ENCODE results near the gene IRF4.

IRF4 gene

DNA sequence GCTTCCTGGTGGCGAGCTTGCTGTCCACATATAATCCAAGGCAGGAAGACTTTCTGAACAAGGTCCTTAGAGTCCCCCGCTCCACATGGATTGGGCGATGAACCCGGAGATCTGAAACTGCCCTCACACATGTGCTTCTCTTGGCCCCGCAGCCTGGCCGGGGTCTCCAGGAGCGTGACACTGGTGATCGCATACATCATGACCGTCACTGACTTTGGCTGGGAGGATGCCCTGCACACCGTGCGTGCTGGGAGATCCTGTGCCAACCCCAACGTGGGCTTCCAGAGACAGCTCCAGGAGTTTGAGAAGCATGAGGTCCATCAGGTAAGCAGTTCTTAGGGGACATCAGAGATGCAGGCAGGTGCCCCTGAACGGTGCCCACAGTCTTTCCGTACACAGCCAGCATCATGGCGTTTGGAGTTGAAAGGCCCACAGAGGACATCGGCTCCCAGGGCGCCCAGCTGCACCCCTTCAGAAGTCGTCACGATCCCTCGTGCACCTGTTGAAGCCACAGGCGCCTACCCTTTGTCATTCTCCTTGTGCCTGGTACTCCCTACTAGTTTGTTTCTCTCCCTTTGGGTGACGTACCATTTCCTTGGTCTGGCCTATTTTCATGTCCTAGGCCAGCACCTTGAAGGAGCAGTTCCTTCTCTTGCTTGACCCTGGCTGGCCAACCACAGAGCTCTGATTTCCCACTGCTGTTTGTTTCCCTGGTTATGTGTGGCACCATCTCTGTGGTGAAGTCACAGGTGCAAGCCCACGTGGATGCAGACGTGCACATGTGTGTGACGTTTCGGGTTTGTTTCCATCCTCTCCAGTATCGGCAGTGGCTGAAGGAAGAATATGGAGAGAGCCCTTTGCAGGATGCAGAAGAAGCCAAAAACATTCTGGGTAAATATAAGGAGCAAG is 43.3 kb upstream of the IRF4 start:
- H3K27ac ChIP-seq (ENCODE audit: low read length), result no peak overlapping the region
- H3K27me3 ChIP-seq (ENCODE audit: control insufficient read depth, insufficient read depth, low read length), result no peaks in the 10 kb centered on the region
- H3K4me3 ChIP-seq (ENCODE audit: low read length), result no peak overlapping the region
- no peaks in the 10 kb centered on the region for H3K36me3 ChIP-seq (ENCODE audit: control insufficient read depth, insufficient read depth, low read length)
- no peaks in the 10 kb centered on the region for H3K9me3 ChIP-seq (ENCODE audit: control insufficient read depth, insufficient read depth, low read length)
- peaks cover 2% of the 10 kb centered on the region; the same call in 1 of the 2 replicates for H3K4me1 ChIP-seq (ENCODE audit: control insufficient read depth, insufficient read depth, low read length)
- WGBS (ENCODE audit: insufficient coverage, insufficient read length), result no CpG with 5 or more reads among the region's 27 CpGs
- no peak for DNase-seq (ENCODE audit: low read depth, low spot score)

GRCh38 chr6:348860-349396 is 42.6 kb upstream of the IRF4 start:
- Histone ChIP-seq H3K4me1 (ENCODE audit: control insufficient read depth, insufficient read depth, low read length) (peaks cover 2% of the 10 kb centered on the region; the same call in 1 of the 2 replicates), H3K4me3 (ENCODE audit: low read length) (no peak overlapping the region), H3K36me3 (ENCODE audit: control insufficient read depth, insufficient read depth, low read length) (no peaks in the 10 kb centered on the region), H3K9me3 (ENCODE audit: control insufficient read depth, insufficient read depth, low read length) (no peaks in the 10 kb centered on the region), H3K27me3 (ENCODE audit: control insufficient read depth, insufficient read depth, low read length) (no peaks in the 10 kb centered on the region), H3K27ac (ENCODE audit: low read length) (no peak overlapping the region)
- no peak for DNase-seq (ENCODE audit: low read depth, low spot score)
- WGBS (ENCODE audit: insufficient coverage, insufficient read length), result no CpG with 5 or more reads among the region's 21 CpGs

GRCh38 chr6:349491-349921 is 42.0 kb upstream of the IRF4 start:
- Histone ChIP-seq H3K4me3 (ENCODE audit: low read length) (no peak overlapping the region), H3K27ac (ENCODE audit: low read length) (no peak overlapping the region), H3K36me3 (ENCODE audit: control insufficient read depth, insufficient read depth, low read length) (no peaks in the 10 kb centered on the region), H3K9me3 (ENCODE audit: control insufficient read depth, insufficient read depth, low read length) (no peaks in the 10 kb centered on the region), H3K27me3 (ENCODE audit: control insufficient read depth, insufficient read depth, low read length) (no peaks in the 10 kb centered on the region), H3K4me1 (ENCODE audit: control insufficient read depth, insufficient read depth, low read length) (peaks cover 2% of the 10 kb centered on the region; the same call in 1 of the 2 replicates)
- DNase-seq (ENCODE audit: low read depth, low spot score), result no peak
- WGBS (ENCODE audit: insufficient coverage, insufficient read length), result no CpG with 5 or more reads among the region's 6 CpGs

GRCh38 chr6:350371-350770 is 41.2 kb upstream of the IRF4 start:
- Histone ChIP-seq H3K36me3 (ENCODE audit: control insufficient read depth, insufficient read depth, low read length) (no peaks in the 10 kb centered on the region), H3K4me3 (ENCODE audit: low read length) (no peak overlapping the region), H3K27me3 (ENCODE audit: control insufficient read depth, insufficient read depth, low read length) (no peaks in the 10 kb centered on the region), H3K4me1 (ENCODE audit: control insufficient read depth, insufficient read depth, low read length) (peaks cover 2% of the 10 kb centered on the region; the same call in 1 of the 2 replicates), H3K9me3 (ENCODE audit: control insufficient read depth, insufficient read depth, low read length) (no peaks in the 10 kb centered on the region), H3K27ac (ENCODE audit: low read length) (no peak overlapping the region)
- WGBS (ENCODE audit: insufficient coverage, insufficient read length), result no CpG with 5 or more reads among the region's 9 CpGs
- no peak for DNase-seq (ENCODE audit: low read depth, low spot score)

DNA sequence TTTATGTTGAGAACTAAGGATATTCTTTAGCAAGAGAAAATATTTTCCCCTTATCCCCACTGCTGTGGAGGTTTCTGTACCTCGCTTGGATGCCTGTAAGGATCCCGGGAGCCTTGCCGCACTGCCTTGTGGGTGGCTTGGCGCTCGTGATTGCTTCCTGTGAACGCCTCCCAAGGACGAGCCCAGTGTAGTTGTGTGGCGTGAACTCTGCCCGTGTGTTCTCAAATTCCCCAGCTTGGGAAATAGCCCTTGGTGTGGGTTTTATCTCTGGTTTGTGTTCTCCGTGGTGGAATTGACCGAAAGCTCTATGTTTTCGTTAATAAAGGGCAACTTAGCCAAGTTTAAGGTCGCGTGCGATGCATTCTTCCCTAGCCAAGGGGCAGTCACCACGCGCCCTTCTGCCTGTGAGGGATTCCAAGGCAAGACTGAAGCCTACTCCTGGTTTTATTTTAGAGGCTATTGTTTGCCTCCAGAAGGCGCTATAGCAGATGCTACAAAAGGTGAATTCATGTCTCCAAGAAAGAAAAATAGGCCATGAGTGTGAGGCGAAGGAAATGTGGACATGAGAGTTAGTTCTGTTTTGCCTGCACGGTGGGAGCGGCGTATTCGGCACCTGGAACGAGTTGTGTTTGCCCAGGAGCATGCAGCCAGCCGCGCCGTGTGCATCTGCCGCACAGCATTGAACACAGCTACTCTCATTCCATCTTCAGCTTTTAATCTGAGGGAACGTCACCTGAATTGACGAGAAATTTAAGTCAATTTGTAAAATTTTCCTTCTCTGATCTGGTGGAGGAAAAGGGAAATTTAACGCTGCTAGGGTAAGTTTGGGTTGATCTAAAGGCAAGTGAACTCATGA is 40.3 kb upstream of the IRF4 start:
- H3K27ac ChIP-seq (ENCODE audit: low read length), result no peak overlapping the region
- DNase-seq (ENCODE audit: low read depth, low spot score), result no peak
- WGBS (ENCODE audit: insufficient coverage, insufficient read length), result no CpG with 5 or more reads among the region's 31 CpGs
- no peaks in the 10 kb centered on the region for H3K9me3 ChIP-seq (ENCODE audit: control insufficient read depth, insufficient read depth, low read length)
- H3K36me3 ChIP-seq (ENCODE audit: control insufficient read depth, insufficient read depth, low read length), result no peaks in the 10 kb centered on the region
- no peaks in the 10 kb centered on the region for H3K27me3 ChIP-seq (ENCODE audit: control insufficient read depth, insufficient read depth, low read length)
- peaks cover 2% of the 10 kb centered on the region; the same call in 1 of the 2 replicates for H3K4me1 ChIP-seq (ENCODE audit: control insufficient read depth, insufficient read depth, low read length)
- H3K4me3 ChIP-seq (ENCODE audit: low read length), result no peak overlapping the region

DNA sequence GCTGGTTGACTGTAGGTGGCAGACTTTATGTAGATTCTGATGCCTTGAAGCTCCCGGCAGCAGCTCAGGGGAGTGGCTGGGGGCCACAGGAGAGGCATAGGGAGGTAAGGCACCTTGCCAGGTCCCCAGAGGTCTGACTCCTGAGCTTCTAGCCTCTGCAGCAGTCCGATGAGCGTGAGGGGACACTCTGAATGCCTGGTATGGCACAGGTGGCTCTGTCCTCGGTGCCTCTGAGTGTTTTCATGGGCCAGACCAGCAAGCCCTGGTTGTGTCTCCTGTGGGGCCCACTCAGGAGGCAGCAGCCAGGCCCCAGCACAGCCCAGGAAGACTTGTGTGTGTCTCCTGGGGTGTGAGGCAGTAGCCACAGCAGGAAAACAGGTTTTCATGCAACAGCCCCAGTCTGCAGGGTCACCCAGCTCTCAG is 39.7 kb upstream of the IRF4 start:
- no peaks in the 10 kb centered on the region for H3K9me3 ChIP-seq (ENCODE audit: control insufficient read depth, insufficient read depth, low read length)
- no peak overlapping the region for H3K4me3 ChIP-seq (ENCODE audit: low read length)
- H3K36me3 ChIP-seq (ENCODE audit: control insufficient read depth, insufficient read depth, low read length), result no peaks in the 10 kb centered on the region
- peaks cover 2% of the 10 kb centered on the region; the same call in 1 of the 2 replicates for H3K4me1 ChIP-seq (ENCODE audit: control insufficient read depth, insufficient read depth, low read length)
- WGBS (ENCODE audit: insufficient coverage, insufficient read length), result no CpG with 5 or more reads among the region's 4 CpGs
- no peak for DNase-seq (ENCODE audit: low read depth, low spot score)
- H3K27ac ChIP-seq (ENCODE audit: low read length), result no peak overlapping the region
- no peaks in the 10 kb centered on the region for H3K27me3 ChIP-seq (ENCODE audit: control insufficient read depth, insufficient read depth, low read length)

DNA sequence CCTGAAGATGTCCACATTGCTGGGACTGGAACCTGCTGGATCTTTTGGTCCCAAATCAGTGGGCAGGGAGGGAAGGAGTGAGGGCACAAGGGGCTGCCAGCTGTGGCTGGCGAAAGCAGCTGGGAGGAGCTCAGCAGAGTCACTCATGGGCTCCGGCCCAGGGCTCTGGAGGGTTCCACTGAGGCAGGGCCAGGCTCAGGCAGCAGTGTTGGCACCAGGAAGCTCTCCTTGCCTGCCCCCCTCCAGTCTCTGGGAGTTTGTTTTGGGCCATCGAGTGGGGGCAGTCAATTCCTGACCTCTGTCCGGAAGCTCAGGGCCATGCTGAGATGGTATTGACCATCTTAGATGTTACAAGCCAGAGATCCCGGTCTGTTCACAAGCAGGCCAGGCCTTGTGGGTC is 39.1 kb upstream of the IRF4 start:
- Histone ChIP-seq H3K27ac (ENCODE audit: low read length) (no peak overlapping the region), H3K36me3 (ENCODE audit: control insufficient read depth, insufficient read depth, low read length) (no peaks in the 10 kb centered on the region), H3K9me3 (ENCODE audit: control insufficient read depth, insufficient read depth, low read length) (no peaks in the 10 kb centered on the region), H3K27me3 (ENCODE audit: control insufficient read depth, insufficient read depth, low read length) (no peaks in the 10 kb centered on the region), H3K4me1 (ENCODE audit: control insufficient read depth, insufficient read depth, low read length) (peaks cover 2% of the 10 kb centered on the region; the same call in 1 of the 2 replicates), H3K4me3 (ENCODE audit: low read length) (no peak overlapping the region)
- WGBS (ENCODE audit: insufficient coverage, insufficient read length), result no CpG with 5 or more reads among the region's 5 CpGs
- no peak for DNase-seq (ENCODE audit: low read depth, low spot score)

DNA sequence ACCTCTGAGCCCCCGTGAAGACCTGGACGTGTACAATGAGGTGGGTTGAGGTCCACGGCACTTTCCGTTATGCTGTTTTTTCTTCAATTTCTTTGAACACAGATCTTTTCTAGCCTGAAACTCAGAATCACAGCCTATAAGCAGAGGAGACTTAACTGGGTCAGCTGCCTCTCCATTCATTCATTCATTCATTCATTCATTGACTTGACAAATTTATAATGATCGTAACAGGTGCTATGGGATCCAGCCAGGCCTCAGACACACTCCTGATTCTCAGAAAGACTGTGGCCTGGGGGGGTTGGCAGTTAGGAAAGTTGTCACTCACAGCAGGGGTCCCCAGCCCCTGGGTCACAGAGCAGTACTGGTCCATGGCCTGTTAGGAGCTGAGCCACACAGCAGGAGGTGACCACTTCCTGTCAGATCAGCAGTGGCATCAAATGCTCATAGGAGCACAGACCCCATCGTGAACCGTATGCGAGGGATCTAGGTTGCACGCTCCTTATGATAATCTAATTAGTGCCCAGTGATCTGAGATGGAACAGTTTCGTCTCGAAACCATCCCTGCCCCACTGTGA is 38.6 kb upstream of the IRF4 start:
- Histone ChIP-seq H3K4me1 (ENCODE audit: control insufficient read depth, insufficient read depth, low read length) (peaks cover 2% of the 10 kb centered on the region; the same call in 1 of the 2 replicates), H3K27me3 (ENCODE audit: control insufficient read depth, insufficient read depth, low read length) (no peaks in the 10 kb centered on the region), H3K27ac (ENCODE audit: low read length) (no peak overlapping the region), H3K4me3 (ENCODE audit: low read length) (no peak overlapping the region), H3K36me3 (ENCODE audit: control insufficient read depth, insufficient read depth, low read length) (no peaks in the 10 kb centered on the region), H3K9me3 (ENCODE audit: control insufficient read depth, insufficient read depth, low read length) (no peaks in the 10 kb centered on the region)
- WGBS (ENCODE audit: insufficient coverage, insufficient read length), result no CpG with 5 or more reads among the region's 11 CpGs
- no peak for DNase-seq (ENCODE audit: low read depth, low spot score)

DNA sequence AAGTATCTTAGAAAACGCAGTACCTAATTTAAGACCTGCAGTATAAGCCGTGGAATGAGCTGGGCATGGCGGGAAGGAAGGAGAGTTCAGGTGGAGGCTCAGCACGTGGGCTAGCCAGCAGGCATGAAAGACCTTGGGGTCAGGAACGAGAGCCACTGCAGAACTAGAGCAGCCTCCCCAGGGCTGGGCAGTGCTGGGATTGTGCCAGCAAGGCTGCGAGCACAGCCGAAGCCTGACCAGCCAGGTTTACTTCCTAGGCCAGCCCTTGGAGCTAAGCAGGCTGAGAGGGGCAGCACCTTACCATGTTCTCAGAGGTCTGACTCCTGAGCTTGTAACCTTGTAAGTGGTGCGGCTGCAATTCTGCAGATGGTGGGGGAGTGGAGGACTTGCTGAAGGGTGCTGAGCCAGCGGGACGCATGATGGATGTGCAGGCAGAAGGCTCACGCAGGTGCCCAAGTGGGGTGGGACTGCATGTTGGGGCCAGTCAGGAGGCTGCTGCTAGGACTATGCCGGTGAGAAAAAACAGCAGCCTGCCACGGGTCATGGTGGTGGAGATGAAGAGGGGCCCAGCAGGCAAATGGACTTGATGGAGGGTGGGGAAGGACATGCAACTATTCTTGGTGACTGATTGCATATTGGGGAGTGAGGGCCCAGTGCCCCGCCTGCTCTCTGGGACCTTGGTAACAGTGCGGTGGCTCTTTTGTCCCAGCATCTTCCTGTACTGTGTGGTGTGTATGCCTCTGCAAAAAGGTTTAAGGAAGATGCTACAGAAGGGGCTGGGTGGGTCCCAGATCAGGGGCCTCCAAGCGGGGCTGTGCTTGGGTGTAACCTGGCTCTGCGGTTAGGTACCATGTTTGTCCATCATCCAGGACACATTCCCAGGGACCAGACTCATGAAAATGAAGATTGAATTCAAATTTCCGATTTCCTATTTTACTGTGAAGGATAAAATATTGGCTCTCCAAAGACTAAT is 37.6 kb upstream of the IRF4 start:
- no peak overlapping the region for H3K27ac ChIP-seq (ENCODE audit: low read length)
- H3K4me3 ChIP-seq (ENCODE audit: low read length), result no peak overlapping the region
- no peaks in the 10 kb centered on the region for H3K27me3 ChIP-seq (ENCODE audit: control insufficient read depth, insufficient read depth, low read length)
- H3K9me3 ChIP-seq (ENCODE audit: control insufficient read depth, insufficient read depth, low read length), result no peaks in the 10 kb centered on the region
- H3K36me3 ChIP-seq (ENCODE audit: control insufficient read depth, insufficient read depth, low read length), result no peaks in the 10 kb centered on the region
- DNase-seq (ENCODE audit: low read depth, low spot score), result no peak
- WGBS (ENCODE audit: insufficient coverage, insufficient read length), result no CpG with 5 or more reads among the region's 18 CpGs
- H3K4me1 ChIP-seq (ENCODE audit: control insufficient read depth, insufficient read depth, low read length), result peaks cover 2% of the 10 kb centered on the region; the same call in 1 of the 2 replicates
